CD4-positive, alpha-beta memory T cell (primary cell): ENCODE data around the gene SPAM1. TPM values are rescaled to one million over a fixed set of nuclear protein-coding genes. Genes with fewer than 3 reads are reported as not detected.
"Not testable (repeated sequence)": the region's sequence is repeated elsewhere in the genome, so short reads cannot be mapped to it uniquely, and the experiment has no call there.

ENCODE experiments used
- CTCF ChIA-PET: fragments of 350-600 bp; sonication (Branson Sonifier 250); formaldehyde crosslinking; loops from one replicate; lab custom pipeline; 2021; ENCODE audit warnings: inconsistent platforms; ENCODE audit not compliant: partially characterized antibody; lab: Charles Lee
- POLR2A ChIA-PET: fragments of 350-600 bp; sonication (Branson Sonifier 250); formaldehyde crosslinking; loops from one replicate; lab custom pipeline; 2021; ENCODE audit not compliant: partially characterized antibody; lab: Charles Lee
- DNase-seq, 5 donors: peaks; one replicate each; pipeline versions ENCODE4 v3.0.0 to v3.0.0-alpha.2; 2020 to 2022; ENCODE audit warnings: mixed read lengths in 1 of 5
- H3K27ac ChIP-seq: one replicate; pipeline ENCODE4 v1.7.0; 2013; ENCODE audit warnings: low read depth, low read length
- H3K27me3 ChIP-seq: 2 replicates; pipeline ENCODE4 v1.7.0; 2013; ENCODE audit warnings: mild to moderate bottlenecking, low read length, moderate library complexity; ENCODE audit not compliant: insufficient read depth
- H3K36me3 ChIP-seq: 2 replicates; pipeline ENCODE4 v1.7.0; 2013; ENCODE audit warnings: mild to moderate bottlenecking, low read length, moderate library complexity; ENCODE audit not compliant: insufficient read depth
- H3K4me1 ChIP-seq: 2 replicates; pipeline ENCODE4 v1.7.0; 2013; ENCODE audit warnings: mild to moderate bottlenecking, low read length, moderate library complexity; ENCODE audit not compliant: insufficient read depth
- H3K4me3 ChIP-seq, 2 donors: one replicate each; pipeline ENCODE4 v1.7.0; 2013; ENCODE audit warnings: low read length in 2 of 2, mild to moderate bottlenecking in 1 of 2
- H3K9me3 ChIP-seq, 2 donors: one replicate each; pipeline ENCODE4 v1.7.0; 2013; ENCODE audit warnings: low read length in 2 of 2, control low read depth in 1 of 2; ENCODE audit not compliant: control insufficient read depth in 1 of 2
- H3K27ac Mint-ChIP-seq, 7 donors: one replicate each; pipeline ENCODE4 v1.8.0; 2020 to 2021; ENCODE audit warnings: mixed read lengths in 7 of 7, mild to moderate bottlenecking in 6 of 7, inconsistent platforms in 3 of 7, moderate library complexity in 3 of 7
- H3K27me3 Mint-ChIP-seq, 2 donors: one replicate each; pipeline ENCODE4 v1.8.0; 2020 to 2021; ENCODE audit warnings: mixed read lengths in 2 of 2
- H3K36me3 Mint-ChIP-seq, 2 donors: one replicate each; pipeline ENCODE4 v1.8.0; 2020 to 2021; ENCODE audit warnings: mixed read lengths in 2 of 2, inconsistent platforms in 1 of 2, mild to moderate bottlenecking in 1 of 2
- H3K4me1 Mint-ChIP-seq, 4 donors: one replicate each; pipeline ENCODE4 v1.8.0; 2020 to 2021; ENCODE audit warnings: mixed read lengths in 4 of 4, mild to moderate bottlenecking in 1 of 4
- H3K4me3 Mint-ChIP-seq, 8 donors: one replicate each; pipeline ENCODE4 v1.8.0; 2020 to 2021; ENCODE audit warnings: mixed read lengths in 8 of 8, mild to moderate bottlenecking in 7 of 8, moderate library complexity in 6 of 8, inconsistent platforms in 3 of 8
- H3K9me3 Mint-ChIP-seq, 8 donors: one replicate each; pipeline ENCODE4 v1.8.0; 2020 to 2021; ENCODE audit warnings: mixed read lengths in 8 of 8, mild to moderate bottlenecking in 5 of 8, inconsistent platforms in 3 of 8, moderate library complexity in 1 of 8
- intact Hi-C: fragments of 100-400 bp; cut with micrococcal nuclease; formaldehyde crosslinking; loops from one replicate; pipeline ENCODE4 v1.15.1; 2023
- polyA plus RNA-seq, 2 donors: library from polyadenylated mRNA; unstranded; fragments of 300-500 nt; fragmentation: Illumina TruSeq; gene quantifications; one replicate each; pipeline ENCODE4 v1.2.3, GENCODE V29; 2021
- total RNA-seq, 2 experiments: library from RNA; stranded (reverse); gene quantifications; one replicate each; pipeline ENCODE4 v1.2.3, GENCODE V29; 2021

Gene SPAM1
- total and polyA plus RNA-seq, 4 experiments from 2014 or later, result not detected

DNA sequence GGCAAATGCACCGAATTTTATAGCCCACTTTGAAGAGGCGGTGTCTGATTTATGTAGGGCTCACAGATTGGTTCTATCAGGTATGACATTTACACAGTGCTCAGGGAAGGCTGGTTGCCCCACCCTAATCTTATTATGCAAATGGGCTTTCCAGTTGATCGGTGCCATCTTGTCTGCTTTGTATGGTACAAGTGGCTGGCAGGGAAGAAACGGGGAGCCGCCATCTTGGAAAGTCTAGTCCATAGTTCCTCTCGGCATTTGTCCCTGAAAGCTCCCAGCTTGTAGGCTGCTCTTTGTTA, 71.2 kb downstream of the SPAM1 start:
- no peaks in the 10 kb centered on the region for H3K36me3 Mint-ChIP-seq
- ChIA-PET CTCF (no interaction called here), POLR2A (no interaction called here)
- Histone ChIP-seq H3K4me1 (no peaks in the 10 kb centered on the region), H3K27ac (no peak overlapping the region), H3K9me3 (no peaks in the 10 kb centered on the region), H3K4me3 (no peak overlapping the region), H3K36me3 (no peaks in the 10 kb centered on the region), H3K27me3 (no peaks in the 10 kb centered on the region)
- H3K27ac Mint-ChIP-seq, result no peak overlapping the region
- no peak for DNase-seq
- no peaks in the 10 kb centered on the region for H3K4me1 Mint-ChIP-seq
- peaks cover 0 to 10% (median under 1%) of the 10 kb centered on the region in 8 donors for H3K9me3 Mint-ChIP-seq
- intact Hi-C loops, result no loop called here
- H3K4me3 Mint-ChIP-seq, result no peak overlapping the region
- H3K27me3 Mint-ChIP-seq, result no peaks in the 10 kb centered on the region

DNA sequence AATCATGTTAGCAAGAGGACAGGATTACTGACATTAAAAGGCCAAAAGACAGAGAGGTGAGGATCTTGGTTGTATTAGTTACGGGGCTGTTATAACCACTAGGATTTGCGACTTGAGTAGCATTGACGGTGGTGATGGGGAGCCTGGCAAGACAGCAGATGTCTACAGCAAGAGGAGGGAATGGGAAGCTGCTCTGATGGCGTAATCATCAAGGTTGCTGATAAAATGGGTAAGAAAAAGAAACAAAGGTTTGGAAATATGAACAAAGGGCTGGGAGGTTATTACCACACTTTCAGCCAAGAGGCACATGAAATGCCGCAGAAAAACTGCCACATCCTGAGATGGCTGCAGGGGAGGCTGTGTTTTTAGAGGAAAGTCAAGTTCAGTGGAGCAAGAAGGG, 73.9 kb downstream of the SPAM1 start:
- Histone ChIP-seq H3K27ac (no peak overlapping the region), H3K4me3 (no peak overlapping the region), H3K4me1 (no peaks in the 10 kb centered on the region), H3K36me3 (no peaks in the 10 kb centered on the region), H3K27me3 (no peaks in the 10 kb centered on the region), H3K9me3 (no peaks in the 10 kb centered on the region)
- no peak overlapping the region for H3K4me3 Mint-ChIP-seq
- H3K4me1 Mint-ChIP-seq, result no peaks in the 10 kb centered on the region
- ChIA-PET POLR2A (no interaction called here), CTCF (no interaction called here)
- intact Hi-C loops, result no loop called here
- no peak overlapping the region for H3K27ac Mint-ChIP-seq
- no peak for DNase-seq
- peaks cover 0 to 12% (median 4%) of the 10 kb centered on the region in 8 donors for H3K9me3 Mint-ChIP-seq
- no peaks in the 10 kb centered on the region for H3K36me3 Mint-ChIP-seq
- H3K27me3 Mint-ChIP-seq, result no peaks in the 10 kb centered on the region

DNA sequence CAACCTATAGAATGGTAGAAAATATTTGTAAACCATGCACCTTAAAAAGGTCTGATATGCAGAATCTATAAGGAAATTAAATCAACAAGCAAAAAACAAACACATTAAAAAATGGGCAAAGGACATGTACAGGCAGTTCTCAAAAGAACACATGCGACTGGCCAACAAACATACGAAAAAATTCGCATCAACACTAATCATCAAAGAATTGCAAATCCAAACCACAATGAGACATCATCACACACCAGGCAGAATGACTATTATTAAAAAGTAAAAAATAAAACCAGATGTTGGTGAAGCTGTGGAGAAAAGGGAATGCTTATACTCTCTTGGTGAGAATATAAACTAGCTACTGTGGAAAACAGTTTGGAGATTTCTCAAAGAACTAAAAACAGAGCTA, 74.7 kb downstream of the SPAM1 start:
- Histone ChIP-seq H3K9me3 (no peaks in the 10 kb centered on the region), H3K27me3 (no peaks in the 10 kb centered on the region), H3K27ac (no peak overlapping the region), H3K4me3 (no peak overlapping the region), H3K36me3 (no peaks in the 10 kb centered on the region), H3K4me1 (no peaks in the 10 kb centered on the region)
- no peaks in the 10 kb centered on the region for H3K36me3 Mint-ChIP-seq
- no peaks in the 10 kb centered on the region for H3K4me1 Mint-ChIP-seq
- ChIA-PET CTCF (no interaction called here), POLR2A (no interaction called here)
- no peak overlapping the region for H3K4me3 Mint-ChIP-seq
- no peak for DNase-seq
- H3K27ac Mint-ChIP-seq, result no peak overlapping the region
- intact Hi-C loops, result no loop called here
- peaks cover 0 to 12% (median 4%) of the 10 kb centered on the region in 8 donors for H3K9me3 Mint-ChIP-seq
- no peaks in the 10 kb centered on the region for H3K27me3 Mint-ChIP-seq

GRCh38 chr7:124008296-124008695, 83.3 kb downstream of the SPAM1 start:
- DNase-seq, H3K27me3 ChIP-seq, H3K4me1 Mint-ChIP-seq, POLR2A ChIA-PET, H3K27ac Mint-ChIP-seq, H3K27me3 Mint-ChIP-seq, H3K27ac ChIP-seq, intact Hi-C loops, H3K9me3 Mint-ChIP-seq, H3K4me3 ChIP-seq, H3K36me3 ChIP-seq, H3K9me3 ChIP-seq, H3K36me3 Mint-ChIP-seq, H3K4me1 ChIP-seq, CTCF ChIA-PET, H3K4me3 Mint-ChIP-seq: not testable (repeated sequence)

DNA sequence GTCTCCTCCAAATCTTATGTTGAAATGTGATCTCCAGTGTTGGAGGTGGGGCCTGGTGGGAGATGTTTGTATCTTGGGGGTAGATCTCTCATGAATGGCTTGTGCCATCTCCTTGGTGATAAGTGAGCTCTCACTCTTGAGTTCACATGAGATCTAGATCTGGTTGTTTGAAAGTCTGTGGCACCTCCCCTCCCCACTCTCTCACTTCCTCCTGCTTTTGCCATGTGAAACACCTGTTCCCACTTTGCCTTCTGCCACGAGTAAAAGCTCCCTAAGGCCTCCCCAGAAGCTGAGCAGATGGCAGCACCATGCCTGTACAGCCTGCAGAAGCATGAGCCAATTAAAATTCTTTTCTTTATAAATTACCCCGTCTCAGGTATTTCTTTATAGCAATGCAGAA, 84.3 kb downstream of the SPAM1 start:
- H3K27ac ChIP-seq, result no peak overlapping the region
- H3K4me3 Mint-ChIP-seq, result no peak overlapping the region
- peaks cover 0 to 5% (median 0%) of the 10 kb centered on the region in 8 donors for H3K9me3 Mint-ChIP-seq
- no peak for DNase-seq
- H3K27me3 Mint-ChIP-seq, result peaks cover 2 to 5% of the 10 kb centered on the region in 2 donors
- H3K4me1 ChIP-seq, result no peaks in the 10 kb centered on the region
- H3K27ac Mint-ChIP-seq, result no peak overlapping the region
- POLR2A ChIA-PET, result no interaction called here
- H3K4me3 ChIP-seq, result no peak overlapping the region
- H3K4me1 Mint-ChIP-seq, result no peaks in the 10 kb centered on the region
- no peaks in the 10 kb centered on the region for H3K36me3 ChIP-seq
- H3K9me3 ChIP-seq, result no peaks in the 10 kb centered on the region
- CTCF ChIA-PET, result no interaction called here
- H3K36me3 Mint-ChIP-seq, result no peaks in the 10 kb centered on the region
- intact Hi-C loops, result no loop called here
- no peaks in the 10 kb centered on the region for H3K27me3 ChIP-seq

Other genes starting within 250 kb of the SPAM1 start
- gene WASL, start 176.2 kb upstream of the SPAM1 start, total RNA-seq, result 10 to 100 TPM; 12.7 to 13.5 TPM
- 1 to 10 TPM; 1.9 to 2.9 TPM for gene WASL, start 176.2 kb upstream of the SPAM1 start, polyA plus RNA-seq
- not detected for gene HYAL4, start 80.1 kb upstream of the SPAM1 start, total RNA-seq
- gene HYAL4, start 80.1 kb upstream of the SPAM1 start, polyA plus RNA-seq, result not detected
- gene TMEM229A, start 107.8 kb downstream of the SPAM1 start, total RNA-seq, result not detected
- gene TMEM229A, start 107.8 kb downstream of the SPAM1 start, polyA plus RNA-seq, result not detected